ELR (cell line): ENCODE results near the gene AKR7A2.
A peak's percentile ranks its signal among the peaks of the same experiment; 100 is the strongest.

Experiments
- DNase-seq: peaks from one replicate; pipeline ENCODE4 v3.0.0-alpha.2; 2015; ENCODE audit warnings: low read depth

AKR7A2 gene

GRCh38 chr1:19343617-19344350 is 31.8 kb upstream of the AKR7A2 start:
- DNase-seq: no peak

GRCh38 chr1:19342894-19343616 is 31.1 kb upstream of the AKR7A2 start:
- no peak for DNase-seq

- no peak for DNase-seq
Measured at GRCh38 chr1:19342062-19342750, 30.3 kb upstream of the AKR7A2 start.

- DNase-seq: peak; percentile 79
Measured at GRCh38 chr1:19341201-19342061, 29.5 kb upstream of the AKR7A2 start.

- DNase-seq: no peak
Measured at GRCh38 chr1:19340387-19340937, 28.5 kb upstream of the AKR7A2 start.

- no peak for DNase-seq
Measured at GRCh38 chr1:19339214-19339861, 27.4 kb upstream of the AKR7A2 start.

GRCh38 chr1:19338323-19338762 is 26.4 kb upstream of the AKR7A2 start:
- DNase-seq: no peak

- peak; percentile 34 for DNase-seq
Measured at GRCh38 chr1:19337289-19337688, 25.3 kb upstream of the AKR7A2 start.

- DNase-seq: peak; percentile 86
Measured at GRCh38 chr1:19336543-19336942, 24.6 kb upstream of the AKR7A2 start.

- peak; percentile 63 for DNase-seq
Measured at GRCh38 chr1:19333587-19334354, 21.8 kb upstream of the AKR7A2 start.

GRCh38 chr1:19332832-19333231 is 20.9 kb upstream of the AKR7A2 start:
- DNase-seq: no peak

- no peak for DNase-seq
Measured at GRCh38 chr1:19331262-19331878, 19.4 kb upstream of the AKR7A2 start.

- DNase-seq: no peak
Measured at GRCh38 chr1:19330449-19331135, 18.6 kb upstream of the AKR7A2 start.

- no peak for DNase-seq
Measured at GRCh38 chr1:19329611-19330010, 17.7 kb upstream of the AKR7A2 start.

- DNase-seq: no peak
Measured at GRCh38 chr1:19329188-19329587, 17.2 kb upstream of the AKR7A2 start.

- no peak for DNase-seq
Measured at GRCh38 chr1:19328486-19328885, 16.5 kb upstream of the AKR7A2 start.

GRCh38 chr1:19327736-19328135 is 15.8 kb upstream of the AKR7A2 start:
- DNase-seq: no peak

- no peak for DNase-seq
Measured at GRCh38 chr1:19327301-19327700, 15.4 kb upstream of the AKR7A2 start.

- DNase-seq: no peak
Measured at GRCh38 chr1:19326748-19327065, 14.8 kb upstream of the AKR7A2 start.
